Midbrain (tissue), 1 donor: ENCODE results near the gene LRCH1.

Source experiments
- DNase-seq: peaks from one replicate; lab custom pipeline; 2025; lab: John Stamatoyannopoulos, UW

LRCH1 gene

GRCh38 chr13:46639033-46639981 is 86.3 kb downstream of the LRCH1 start:
- no peak for DNase-seq

- DNase-seq: no peak
These were observed 87.9 kb downstream of the LRCH1 start for GRCh38 chr13:46640843-46641242.

GRCh38 chr13:46641274-46642081 is 88.5 kb downstream of the LRCH1 start:
- DNase-seq: no peak

- DNase-seq: no peak
These were observed 89.3 kb downstream of the LRCH1 start for GRCh38 chr13:46642254-46642653.

GRCh38 chr13:46643165-46643777 is 90.3 kb downstream of the LRCH1 start:
- no peak for DNase-seq

- DNase-seq: no peak
These were observed 91.8 kb downstream of the LRCH1 start for GRCh38 chr13:46644816-46645215.

GRCh38 chr13:46647512-46648065 is 94.6 kb downstream of the LRCH1 start:
- no peak for DNase-seq

- no peak for DNase-seq
These were observed 95.2 kb downstream of the LRCH1 start for GRCh38 chr13:46648166-46648607.

GRCh38 chr13:46649816-46650215 is 96.8 kb downstream of the LRCH1 start:
- no peak for DNase-seq

- no peak for DNase-seq
These were observed 102.0 kb downstream of the LRCH1 start for GRCh38 chr13:46654951-46655350.

GRCh38 chr13:46655377-46656180 is 102.6 kb downstream of the LRCH1 start:
- DNase-seq: no peak

- DNase-seq: no peak
These were observed 103.8 kb downstream of the LRCH1 start for GRCh38 chr13:46656786-46657185.

- DNase-seq: no peak
These were observed 106.6 kb downstream of the LRCH1 start for GRCh38 chr13:46659413-46660065.

GRCh38 chr13:46660416-46660815 is 107.4 kb downstream of the LRCH1 start:
- DNase-seq: no peak

- no peak for DNase-seq
These were observed 107.9 kb downstream of the LRCH1 start for GRCh38 chr13:46660857-46661256.

GRCh38 chr13:46662690-46663089 is 109.7 kb downstream of the LRCH1 start:
- no peak for DNase-seq

GRCh38 chr13:46663206-46664037 is 110.5 kb downstream of the LRCH1 start:
- no peak for DNase-seq

GRCh38 chr13:46664195-46664594 is 111.2 kb downstream of the LRCH1 start:
- DNase-seq: no peak

- no peak for DNase-seq
These were observed 112.3 kb downstream of the LRCH1 start for GRCh38 chr13:46665248-46665632.
